ENCODE results near the gene TNC. TPM values are rescaled to one million over a fixed set of nuclear protein-coding genes. Genes with fewer than 3 reads are reported as not detected.

Gene TNC
- total RNA-seq, 4 donors from 2014 or later: 4.8 to 47.0 (median 17.3) TPM

GRCh38 chr9:115114084-115114483 is 3.9 kb downstream of the TNC start:
- TF ChIP-seq CTCF (IDR thresholded peaks at IDR 0.05) (no peak), POLR2A (IDR thresholded peaks at IDR 0.05) (no peak)
- no peak overlapping the region for H3K4me3 ChIP-seq (ENCODE audit: low read depth, poor library complexity, severe bottlenecking)
- intact Hi-C loops (cut with DNase I; ENCODE audit: low total_unique reads): no loop called here
- no peak for DNase-seq (ENCODE audit: low spot score in 2 of 2)
- WGBS, 2 donors: 63% methylated on average over 4 of the region's 4 CpGs

- no peak for DNase-seq (ENCODE audit: low spot score in 2 of 2)
- intact Hi-C loops (cut with DNase I; ENCODE audit: low total_unique reads): no loop called here
- 65 to 69% methylated on average over 4 of the region's 4 CpGs for WGBS, 2 donors
- TF ChIP-seq POLR2A (IDR thresholded peaks at IDR 0.05) (no peak), CTCF (IDR thresholded peaks at IDR 0.05) (no peak)
- H3K4me3 ChIP-seq (ENCODE audit: low read depth, poor library complexity, severe bottlenecking): no peak overlapping the region
These were observed 6.1 kb downstream of the TNC start for GRCh38 chr9:115111874-115112273.

- TF ChIP-seq CTCF (IDR thresholded peaks at IDR 0.05) (no peak), POLR2A (IDR thresholded peaks at IDR 0.05) (no peak)
- WGBS, 2 donors: 90 to 92% methylated on average over 1 of the region's 1 CpG
- DNase-seq (ENCODE audit: low spot score in 2 of 2): no peak
- intact Hi-C loops (cut with DNase I; ENCODE audit: low total_unique reads): no loop called here
- no peak overlapping the region for H3K4me3 ChIP-seq (ENCODE audit: low read depth, poor library complexity, severe bottlenecking)
These were observed 8.5 kb downstream of the TNC start for GRCh38 chr9:115109486-115109885.

- 55 to 58% methylated on average over 2 of the region's 2 CpGs for WGBS, 2 donors
- TF ChIP-seq CTCF (IDR thresholded peaks at IDR 0.05) (no peak), POLR2A (IDR thresholded peaks at IDR 0.05) (no peak)
- no peak for DNase-seq (ENCODE audit: low spot score in 2 of 2)
- no peak overlapping the region for H3K4me3 ChIP-seq (ENCODE audit: low read depth, poor library complexity, severe bottlenecking)
- intact Hi-C loops (cut with DNase I; ENCODE audit: low total_unique reads): no loop called here
These were observed 10.3 kb downstream of the TNC start for GRCh38 chr9:115107701-115108100.

- no peak for DNase-seq (ENCODE audit: low spot score in 2 of 2)
- WGBS, 2 donors: 58 to 67% methylated on average over 2 of the region's 2 CpGs
- H3K4me3 ChIP-seq (ENCODE audit: low read depth, poor library complexity, severe bottlenecking): no peak overlapping the region
- intact Hi-C loops (cut with DNase I; ENCODE audit: low total_unique reads): no loop called here
- TF ChIP-seq CTCF (IDR thresholded peaks at IDR 0.05): no peak
- TF ChIP-seq POLR2A (IDR thresholded peaks at IDR 0.05): no peak
These were observed 11.3 kb downstream of the TNC start for GRCh38 chr9:115106642-115107041.

GRCh38 chr9:115106001-115106400 is 12.0 kb downstream of the TNC start:
- WGBS, 2 donors: 64 to 86% methylated on average over 1 of the region's 1 CpG
- intact Hi-C loops (cut with DNase I; ENCODE audit: low total_unique reads): no loop called here
- no peak overlapping the region for H3K4me3 ChIP-seq (ENCODE audit: low read depth, poor library complexity, severe bottlenecking)
- DNase-seq (ENCODE audit: low spot score in 2 of 2): no peak
- TF ChIP-seq CTCF (IDR thresholded peaks at IDR 0.05) (no peak), POLR2A (IDR thresholded peaks at IDR 0.05) (no peak)

All from lower leg skin (tissue), 4 donors.